ENCODE data around the gene MED14.

GRCh38 chrX:40729598-40730584 is 5.5 kb downstream of the MED14 start:
- TF ChIP-seq ARNT (IDR thresholded peaks at IDR 0.05) (no peak), ELF4 (IDR thresholded peaks at IDR 0.05) (no peak), LEF1 (IDR thresholded peaks at IDR 0.05; ENCODE audit: borderline replicate concordance) (no peak), L3MBTL2 (conservative IDR thresholded peaks at IDR 0.05) (no peak), FOXA1 (IDR thresholded peaks at IDR 0.05) (no peak), FOXM1 (IDR thresholded peaks at IDR 0.05; ENCODE audit: borderline replicate concordance) (no peak), HDGF (IDR thresholded peaks at IDR 0.05; ENCODE audit: borderline replicate concordance) (no peak), SP1 (IDR thresholded peaks at IDR 0.05) (no peak), SUZ12 (IDR thresholded peaks at IDR 0.05) (no peak), PKNOX1 (IDR thresholded peaks at IDR 0.05) (no peak), NFRKB (IDR thresholded peaks at IDR 0.05) (no peak)

Data from HEK293T (cell line).